ENCODE measurements around the gene FOXO3. TPM values are rescaled to one million over a fixed set of nuclear protein-coding genes. Genes with fewer than 3 reads are reported as not detected.

FOXO3 gene
- total and polyA plus RNA-seq, 2 of the 13 experiments (the other 11 are each of a cell fraction or from before 2014, with no cell fraction given) = 16.0 to 22.5 TPM

DNA sequence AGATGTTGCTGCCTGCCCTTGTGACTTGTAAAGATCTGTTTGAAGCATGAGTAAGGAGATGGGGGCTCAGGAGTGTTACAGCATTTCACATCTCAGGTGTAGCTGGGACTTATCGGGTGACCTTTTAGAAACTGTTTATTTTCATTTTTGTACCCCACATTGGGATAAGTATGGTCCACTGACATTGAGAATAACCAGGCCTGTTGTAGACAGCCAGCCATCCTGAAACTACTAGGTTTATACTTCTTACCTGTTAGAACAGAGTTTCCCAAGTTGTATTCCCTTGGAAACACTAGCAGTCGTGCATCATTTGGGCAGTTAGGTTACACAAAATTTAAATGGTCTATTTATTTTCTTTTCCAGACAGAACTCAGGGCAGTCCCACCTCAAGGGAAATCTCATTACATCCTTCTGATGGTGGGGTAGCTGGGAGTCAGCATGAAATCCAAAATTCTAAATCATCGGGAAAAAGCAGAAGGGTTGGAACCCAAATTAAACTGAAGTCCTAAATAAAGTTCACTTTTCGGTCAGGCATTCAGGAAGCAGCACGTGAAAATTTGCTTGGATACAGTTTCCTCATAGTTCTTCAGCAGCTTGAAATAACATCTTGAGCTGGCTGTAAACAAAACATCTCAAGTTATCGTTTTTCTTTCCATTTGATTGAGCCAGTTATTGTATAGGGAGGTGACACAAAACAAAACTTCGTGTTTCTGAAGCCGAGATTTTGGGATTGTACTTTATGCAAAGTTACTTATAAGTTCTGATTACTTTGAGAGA is 30.5 kb downstream of the FOXO3 start:
- DNase-seq (ENCODE audit: low spot score) = no peak
- peaks cover 62% of the 10 kb centered on the region for H4K20me1 ChIP-seq (ENCODE audit: insufficient read depth, low read length)
- no peaks in the 10 kb centered on the region for H3K9me3 ChIP-seq (ENCODE audit: low read length)
- peaks cover 0 to 18% of the 10 kb centered on the region in 2 experiments; a peak in 4 of 5 replicates for H3K36me3 ChIP-seq (replicated peaks in 1 of 2; ENCODE audit: control insufficient read depth in 1 of 2, insufficient read depth in 2 of 2, low read length in 2 of 2)
- no peak overlapping the region for H3K4me2 ChIP-seq (ENCODE audit: low read depth, low read length)
- intact Hi-C loops (cut with micrococcal nuclease; ENCODE audit: unreplicated experiment) = no loop called here
- ChIA-PET POLR2A (no interaction called here), CTCF (ENCODE audit: low intra/inter-chr PET ratio, low total read pairs) (no interaction called here)
- WGBS (ENCODE audit: low lambda C conversion rate) = 96% methylated on average over 8 of the region's 8 CpGs
- H3K79me2 ChIP-seq (ENCODE audit: insufficient read depth, low read length) = peaks cover 91% of the 10 kb centered on the region
- H3K4me3 ChIP-seq (replicated peaks in 1 of 3; ENCODE audit: insufficient read depth in 1 of 3, low read depth in 2 of 3, low read length in 3 of 3) = no peak overlapping the region
- no peak overlapping the region for H2AFZ ChIP-seq (ENCODE audit: low read length)
- no peak overlapping the region for H3K27ac ChIP-seq (ENCODE audit: extremely low read length, insufficient read depth, low read length)
- no peak for FAIRE-seq
- no TSS peak for BruUV-seq (replicated peaks)
- H3K9ac ChIP-seq (ENCODE audit: insufficient read depth, low read depth, low read length) = no peak overlapping the region
- in situ Hi-C loops (cut with HindIII; ENCODE audit: extremely low pct_ligation_motif_present, low pct_unique_long_range_greater_than_20kb) = no loop called here
- H3K27me3 ChIP-seq (ENCODE audit: control insufficient read depth in 1 of 2, insufficient read depth in 2 of 2, low read length in 2 of 2) = no peaks in the 10 kb centered on the region
- TF ChIP-seq DDIT3 (CRISPR knock-in tag; IDR thresholded peaks at IDR 0.05) = no peak
- TF ChIP-seq MAFK (conservative IDR thresholded peaks at IDR 0.05 in 1 of 2, IDR thresholded peaks at IDR 0.05 in 1 of 2; ENCODE audit: low read length in 2 of 2) = no peak
- TF ChIP-seq, protein P1, sequence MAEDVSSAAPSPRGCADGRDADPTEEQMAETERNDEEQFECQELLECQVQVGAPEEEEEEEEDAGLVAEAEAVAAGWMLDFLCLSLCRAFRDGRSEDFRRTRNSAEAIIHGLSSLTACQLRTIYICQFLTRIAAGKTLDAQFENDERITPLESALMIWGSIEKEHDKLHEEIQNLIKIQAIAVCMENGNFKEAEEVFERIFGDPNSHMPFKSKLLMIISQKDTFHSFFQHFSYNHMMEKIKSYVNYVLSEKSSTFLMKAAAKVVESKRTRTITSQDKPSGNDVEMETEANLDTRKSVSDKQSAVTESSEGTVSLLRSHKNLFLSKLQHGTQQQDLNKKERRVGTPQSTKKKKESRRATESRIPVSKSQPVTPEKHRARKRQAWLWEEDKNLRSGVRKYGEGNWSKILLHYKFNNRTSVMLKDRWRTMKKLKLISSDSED (CRISPR knock-in tag; IDR thresholded peaks at IDR 0.05) = no peak
- TF ChIP-seq, protein P2, sequence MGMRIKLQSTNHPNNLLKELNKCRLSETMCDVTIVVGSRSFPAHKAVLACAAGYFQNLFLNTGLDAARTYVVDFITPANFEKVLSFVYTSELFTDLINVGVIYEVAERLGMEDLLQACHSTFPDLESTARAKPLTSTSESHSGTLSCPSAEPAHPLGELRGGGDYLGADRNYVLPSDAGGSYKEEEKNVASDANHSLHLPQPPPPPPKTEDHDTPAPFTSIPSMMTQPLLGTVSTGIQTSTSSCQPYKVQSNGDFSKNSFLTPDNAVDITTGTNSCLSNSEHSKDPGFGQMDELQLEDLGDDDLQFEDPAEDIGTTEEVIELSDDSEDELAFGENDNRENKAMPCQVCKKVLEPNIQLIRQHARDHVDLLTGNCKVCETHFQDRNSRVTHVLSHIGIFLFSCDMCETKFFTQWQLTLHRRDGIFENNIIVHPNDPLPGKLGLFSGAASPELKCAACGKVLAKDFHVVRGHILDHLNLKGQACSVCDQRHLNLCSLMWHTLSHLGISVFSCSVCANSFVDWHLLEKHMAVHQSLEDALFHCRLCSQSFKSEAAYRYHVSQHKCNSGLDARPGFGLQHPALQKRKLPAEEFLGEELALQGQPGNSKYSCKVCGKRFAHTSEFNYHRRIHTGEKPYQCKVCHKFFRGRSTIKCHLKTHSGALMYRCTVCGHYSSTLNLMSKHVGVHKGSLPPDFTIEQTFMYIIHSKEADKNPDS (CRISPR knock-in tag; IDR thresholded peaks at IDR 0.05) = no peak
- no peak for TF ChIP-seq ZNF766 (CRISPR knock-in tag; IDR thresholded peaks at IDR 0.05; ENCODE audit: borderline replicate concordance)
- ATAC-seq = no peak
- H3K4me1 ChIP-seq (ENCODE audit: insufficient read depth, low read length) = peaks cover 52% of the 10 kb centered on the region
